Measurements from ENCODE around the gene PLB1.
A peak's percentile ranks its signal among the peaks of the same experiment; 100 is the strongest.
"Not testable (repeated sequence)": the region's sequence is repeated elsewhere in the genome, so short reads cannot be mapped to it uniquely, and the experiment has no call there.

The PLB1 gene

GRCh38 chr2:28530782-28531181 lies 34.9 kb downstream of the PLB1 start:
- DNase-seq, result no peak

DNA sequence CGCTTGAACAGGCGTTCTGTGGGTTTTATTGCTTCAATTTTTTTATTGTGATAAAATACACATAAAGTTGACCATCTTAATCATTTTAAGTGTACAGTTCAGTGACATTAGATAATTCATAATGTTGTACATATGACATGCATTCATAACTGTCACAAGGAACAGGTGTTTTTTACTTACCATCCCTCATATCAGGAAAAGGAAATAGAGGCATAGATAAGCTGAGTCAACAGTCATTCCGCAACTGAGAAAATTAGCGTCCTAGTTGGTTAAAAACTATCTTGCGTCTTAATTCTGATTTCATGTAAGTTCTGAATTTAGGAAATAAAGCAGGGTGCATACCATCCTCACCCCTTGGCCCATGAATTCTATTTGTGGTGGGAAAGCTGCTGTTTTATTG lies 36.5 kb downstream of the PLB1 start:
- no peak for DNase-seq

- no peak for DNase-seq
Observed at GRCh38 chr2:28533044-28533680, 37.3 kb downstream of the PLB1 start.

- DNase-seq, result no peak
Observed at GRCh38 chr2:28534817-28535216, 39.0 kb downstream of the PLB1 start.

GRCh38 chr2:28538134-28538533 lies 42.3 kb downstream of the PLB1 start:
- DNase-seq, result no peak

DNA sequence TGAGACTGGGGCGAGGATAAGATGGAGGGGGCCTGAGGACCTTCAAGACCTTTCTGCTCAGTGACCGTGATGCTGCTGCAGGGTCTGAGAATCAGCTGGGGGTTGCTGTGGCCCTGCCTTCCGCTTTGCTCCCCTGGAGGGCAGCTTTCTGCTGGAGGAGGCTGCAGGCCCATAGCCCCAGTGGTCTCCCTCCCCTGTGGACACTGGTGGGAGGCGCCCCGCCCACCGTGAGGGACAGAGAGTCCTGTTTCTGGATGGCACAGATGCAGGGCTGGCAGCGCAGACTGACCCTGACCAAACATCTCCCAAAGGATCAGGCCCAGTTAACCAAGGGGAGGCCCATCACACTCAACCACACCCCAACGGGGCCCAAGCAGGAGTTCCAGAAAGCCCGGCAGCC lies 42.8 kb downstream of the PLB1 start:
- peak in 1 of 56 donors; percentile 69 for DNase-seq

DNA sequence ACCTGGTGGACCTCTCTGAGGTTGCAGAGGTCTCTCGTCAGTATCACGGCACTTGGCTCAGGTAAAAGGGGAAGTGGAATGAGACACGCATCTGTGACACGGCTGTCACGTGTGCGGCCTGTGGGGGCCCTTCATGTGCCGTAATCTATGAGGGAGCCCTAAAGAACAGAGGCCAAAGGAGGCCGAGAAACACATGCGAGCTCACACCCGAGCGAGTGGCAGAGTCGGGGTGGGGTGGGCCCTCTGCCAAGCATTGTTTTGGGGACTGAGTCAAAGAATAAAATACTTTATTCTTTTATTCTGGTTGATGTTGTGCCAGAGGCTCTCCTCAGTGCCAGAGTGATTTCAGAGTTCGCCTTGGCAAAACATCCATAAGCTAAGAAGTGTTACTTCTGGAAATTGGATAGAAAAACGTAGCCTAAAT lies 43.3 kb downstream of the PLB1 start:
- peak in 47 of 56 donors; percentile 3 to 80 (median 41) for DNase-seq

GRCh38 chr2:28543316-28544035 lies 47.6 kb downstream of the PLB1 start:
- DNase-seq, result no peak

GRCh38 chr2:28544036-28544346 lies 48.1 kb downstream of the PLB1 start:
- no peak for DNase-seq

GRCh38 chr2:28544405-28544921 lies 48.6 kb downstream of the PLB1 start:
- no peak for DNase-seq

DNA sequence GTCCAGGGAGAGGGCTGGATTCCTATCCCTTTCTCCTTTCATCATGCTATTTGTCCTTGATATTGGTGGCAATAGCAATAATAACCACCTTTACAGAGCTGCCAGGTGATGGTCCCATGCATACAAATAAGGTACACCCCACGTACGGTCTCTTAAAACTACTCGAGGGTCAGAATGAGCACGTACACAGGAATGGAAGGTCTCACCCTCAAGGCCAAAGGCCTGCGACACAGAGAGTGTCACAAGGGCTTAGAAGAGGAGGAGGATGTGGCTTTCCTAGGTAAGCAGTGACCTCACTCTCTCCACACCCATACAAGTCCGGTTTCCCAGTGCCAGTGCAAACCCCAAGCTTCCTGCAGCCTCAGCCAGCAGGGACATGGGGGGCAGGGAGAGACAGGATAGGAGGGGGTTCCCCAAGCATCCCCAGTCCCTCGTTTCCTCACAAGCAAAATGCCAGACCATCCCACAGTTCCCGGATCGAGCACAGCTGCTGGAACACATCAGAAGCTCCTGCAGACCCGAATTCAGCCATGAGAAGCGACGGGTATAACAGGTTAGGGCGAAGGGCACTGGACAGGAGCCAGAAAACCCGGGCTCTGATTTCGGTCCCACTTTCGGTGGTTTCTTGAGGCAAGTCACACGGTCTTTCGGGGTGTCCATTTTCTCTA lies 49.2 kb downstream of the PLB1 start:
- no peak for DNase-seq

DNA sequence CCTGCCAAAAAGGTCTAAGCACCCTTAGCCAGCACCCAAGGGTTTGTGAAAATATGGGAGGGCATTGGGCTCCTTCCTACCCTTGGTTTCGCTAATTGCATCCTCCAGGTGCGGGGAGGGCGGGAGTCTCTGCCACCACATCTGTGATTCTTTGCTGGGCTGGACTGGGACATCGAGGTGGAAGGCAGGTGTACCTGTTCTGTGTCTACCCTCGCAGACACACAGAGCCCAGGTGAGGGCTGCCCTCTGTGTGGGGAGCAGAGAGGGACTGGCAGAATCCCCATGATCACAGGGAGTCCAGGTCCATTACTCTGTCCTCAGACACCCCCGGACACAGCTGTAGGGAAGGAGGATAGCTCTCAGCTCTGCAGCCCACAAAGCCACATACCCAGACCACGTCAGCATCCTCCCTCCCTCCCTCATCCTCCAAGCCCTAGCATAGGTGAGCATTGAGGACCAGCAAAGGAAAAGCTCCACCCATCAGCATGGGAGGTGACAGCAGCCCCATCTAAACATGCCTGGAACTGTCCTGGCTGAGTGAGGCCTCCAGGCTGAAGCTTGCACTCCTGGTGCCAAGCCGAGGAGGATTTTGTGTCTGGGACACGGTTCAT lies 49.8 kb downstream of the PLB1 start:
- DNase-seq, result no peak

DNA sequence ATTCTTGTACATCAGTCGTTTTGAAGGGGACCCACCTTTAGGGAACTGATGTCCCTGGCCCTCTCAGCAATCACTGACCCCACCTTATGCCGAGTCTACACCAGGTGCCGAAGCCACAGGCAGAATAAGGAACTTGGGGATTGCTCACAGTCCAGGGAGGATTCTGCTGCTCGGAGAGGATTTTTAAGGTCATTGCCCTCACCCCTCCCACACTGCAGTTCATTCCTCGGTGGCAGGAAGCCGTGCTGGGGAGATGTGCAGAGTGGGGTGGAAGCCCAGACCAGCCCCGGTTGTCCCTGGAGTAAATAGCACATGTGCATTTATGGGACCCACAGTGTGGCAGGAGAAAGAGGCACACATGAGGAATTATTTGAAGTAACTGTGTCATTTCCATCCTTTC lies 50.4 kb downstream of the PLB1 start:
- DNase-seq, result no peak

DNA sequence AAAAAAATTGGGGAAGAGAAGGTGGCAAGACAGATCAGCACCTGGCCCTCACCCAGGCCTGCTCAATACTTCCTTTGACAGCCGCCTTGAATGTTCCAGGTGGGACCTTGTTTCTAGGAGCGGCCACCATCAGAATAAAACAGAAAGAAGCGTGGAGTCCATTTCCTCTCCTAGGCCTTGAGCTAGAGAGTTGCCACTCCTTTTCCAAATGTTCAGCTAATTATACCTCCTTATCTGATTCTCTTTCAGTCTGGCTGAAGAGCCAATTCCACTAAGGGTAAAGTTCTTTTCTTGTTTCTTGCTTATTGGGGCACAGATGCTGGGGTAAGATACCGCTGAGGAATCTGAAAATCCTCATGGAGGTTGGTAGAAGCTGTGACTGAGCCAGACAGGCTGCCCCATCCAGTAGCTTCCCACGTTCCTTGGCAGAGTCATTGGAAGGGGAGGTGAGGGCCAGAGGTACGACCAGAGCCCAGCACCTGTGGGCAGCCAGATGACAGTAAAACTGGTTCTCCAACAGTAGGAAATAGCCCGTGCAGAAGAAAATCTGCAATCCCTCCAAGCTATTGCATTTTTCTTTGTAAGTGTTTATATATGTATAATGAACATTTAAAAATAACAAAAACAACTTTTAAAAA lies 51.5 kb downstream of the PLB1 start:
- DNase-seq, result no peak

- DNase-seq, result no peak
Observed at GRCh38 chr2:28547906-28548600, 52.2 kb downstream of the PLB1 start.

DNA sequence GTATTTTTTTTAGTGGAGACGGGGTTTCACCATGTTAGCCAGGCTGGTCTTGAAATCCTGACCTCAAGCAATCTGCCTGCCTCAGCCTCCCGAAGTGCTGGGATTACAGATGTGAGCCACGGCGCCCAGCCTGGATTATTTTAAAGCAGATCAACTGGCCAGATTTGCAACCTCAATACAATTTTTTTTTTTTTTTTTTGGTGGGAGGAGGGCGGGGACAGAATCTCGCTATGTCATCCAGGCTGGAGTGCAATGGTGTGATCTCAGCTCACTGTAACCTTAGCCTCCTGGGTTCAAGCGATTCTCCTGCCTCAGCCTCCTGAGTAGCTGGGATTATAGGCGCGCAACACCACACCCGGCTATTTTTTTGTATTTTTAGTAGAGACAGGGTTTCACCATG lies 54.5 kb downstream of the PLB1 start:
- not testable (repeated sequence) for DNase-seq

DNA sequence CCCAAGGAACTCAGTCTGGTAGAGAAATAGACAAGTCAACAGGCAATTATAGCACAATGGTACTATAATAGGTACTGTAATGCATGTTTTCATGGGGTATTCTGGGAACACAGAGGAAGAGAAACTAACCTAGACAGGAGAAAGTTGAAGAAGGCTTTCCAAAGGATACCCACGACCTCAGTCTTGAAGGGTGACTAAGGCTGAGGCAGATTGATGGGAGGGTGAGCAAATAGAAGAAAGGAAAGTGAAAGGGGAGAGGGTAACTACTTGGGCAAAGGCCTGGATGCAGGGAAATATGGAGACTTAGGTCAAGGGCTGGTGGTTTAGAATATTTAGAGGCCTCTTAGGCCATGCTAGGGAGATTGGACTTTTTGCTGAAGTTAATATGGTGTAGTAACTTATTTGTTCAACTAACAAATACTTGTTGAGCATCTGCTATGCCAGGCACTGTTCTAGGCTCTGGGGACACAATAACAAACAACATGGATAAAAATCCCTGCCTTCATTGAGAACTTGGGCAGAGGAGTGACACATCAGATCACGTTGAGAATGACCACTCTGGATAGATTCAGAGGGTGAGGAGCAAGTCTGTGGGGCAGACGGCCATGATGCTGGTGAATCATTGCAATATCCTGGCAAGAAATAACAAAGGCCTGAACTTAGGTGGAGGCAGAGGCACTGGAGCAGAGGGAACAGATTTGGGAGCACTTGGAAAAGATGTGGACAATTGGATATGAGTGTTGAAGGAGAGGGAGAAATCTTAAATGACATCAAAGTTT lies 56.4 kb downstream of the PLB1 start:
- no peak for DNase-seq

DNA sequence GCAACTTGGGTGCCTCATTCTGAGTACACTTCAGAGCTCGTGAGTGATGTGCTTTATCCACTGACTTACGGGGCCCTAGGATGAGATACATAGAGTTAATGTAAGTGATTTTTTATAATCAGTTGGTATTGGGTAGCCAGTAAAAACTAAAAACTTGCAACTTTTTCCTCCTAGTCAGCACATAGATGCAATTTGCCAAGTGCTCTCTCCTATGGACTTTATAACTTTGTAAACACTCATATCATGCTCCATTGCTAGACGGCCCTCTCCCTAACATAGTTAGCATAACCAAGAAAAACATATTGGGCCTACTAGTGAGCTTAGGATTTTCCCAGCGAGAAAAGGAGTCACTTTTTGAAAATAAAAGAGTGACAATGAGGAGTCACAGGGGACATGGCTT lies 60.4 kb downstream of the PLB1 start:
- DNase-seq, result no peak

DNA sequence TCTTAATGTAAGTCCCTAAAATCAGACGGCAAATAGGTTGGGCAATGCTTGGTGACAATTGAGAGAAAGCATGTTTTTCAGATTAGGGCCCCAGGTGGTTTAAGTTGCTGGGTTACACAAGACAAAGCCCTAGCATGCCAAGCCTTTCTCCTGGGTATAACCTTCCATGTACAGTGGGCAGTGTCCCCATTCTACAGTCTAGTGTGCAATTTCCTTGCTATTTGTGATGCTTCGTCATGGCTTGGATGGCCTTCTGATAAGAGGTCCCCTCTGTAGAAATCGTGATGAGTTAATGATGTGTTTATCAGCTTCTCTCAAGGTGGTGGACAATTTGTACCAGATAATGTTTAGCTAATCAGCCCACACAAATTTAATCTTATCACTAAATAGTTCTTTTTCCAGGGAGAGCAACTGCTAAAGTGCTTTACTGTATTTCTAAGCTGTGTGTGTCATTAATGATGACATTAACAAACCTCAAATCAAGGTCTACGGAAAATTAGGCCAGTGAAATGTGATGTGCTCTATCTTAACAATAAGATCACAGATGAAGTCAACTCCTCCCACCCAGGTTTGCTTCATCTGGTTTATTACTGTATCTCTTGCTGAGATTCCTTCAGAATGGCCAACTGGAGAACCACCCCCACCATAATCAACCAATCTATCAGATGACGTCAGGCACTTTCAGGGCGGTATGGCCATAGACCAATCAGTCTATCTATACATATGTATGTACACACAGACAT lies 61.7 kb downstream of the PLB1 start:
- no peak for DNase-seq

Measured in nucleus accumbens (tissue), 56 donors.